Endothelial cell of umbilical vein (primary cell): Measurements from ENCODE around the gene NDUFB10. TPM values are rescaled to one million over a fixed set of nuclear protein-coding genes. Genes with fewer than 3 reads are reported as not detected.
A peak's percentile ranks its signal among the peaks of the same experiment; 100 is the strongest.

ENCODE experiments used
- BruUV-seq: library from RNA; stranded (reverse); fragments of 400-500 nt; replicated peaks from 2 replicates; lab custom pipeline; 2021; lab: Mats Ljungman, UMichigan
- CTCF ChIA-PET: fragments of 300-600, 350-600 bp; sonication (Branson Sonifier 250); formaldehyde crosslinking; loops from one replicate; lab custom pipeline; 2021; ENCODE audit warnings: antibody characterized with exemption, inconsistent platforms; lab: Charles Lee
- POLR2A ChIA-PET: fragments of 300-600, 350-600 bp; sonication (Branson Sonifier 250); formaldehyde crosslinking; loops from one replicate; lab custom pipeline; 2021; ENCODE audit warnings: antibody characterized with exemption, inconsistent platforms; lab: Charles Lee
- DNase-seq: peaks from one replicate; pipeline ENCODE4 v3.0.0-alpha.2; 2011; ENCODE audit warnings: low read depth, low spot score
- FAIRE-seq: peaks from 2 replicates; lab custom pipeline; 2011; peaks lifted over from hg19 to GRCh38; lab: Jason Lieb, UNC
- H2AFZ ChIP-seq: 2 replicates; pipeline ENCODE4 v1.6.0; 2012; ENCODE audit warnings: low read depth, low read length, control low read depth, inconsistent platforms
- H3K27ac ChIP-seq: 2 replicates; pipeline ENCODE4 v1.5.1; 2011; ENCODE audit warnings: low read depth, mild to moderate bottlenecking, control low read depth, low read length, moderate library complexity; ENCODE audit not compliant: insufficient read depth
- H3K27me3 ChIP-seq, 2 experiments: 2 replicates each; pipeline versions ENCODE4 v1.6.0 to v1.6.1; 2011; ENCODE audit warnings: low read length in 2 of 2, mixed read lengths in 1 of 2; ENCODE audit not compliant: control insufficient read depth in 2 of 2, insufficient read depth in 2 of 2
- H3K36me3 ChIP-seq, 2 experiments: 2 replicates in 1 of 2; 3 replicates in 1 of 2; pipeline ENCODE4 v1.5.1; 2011; ENCODE audit warnings: low read length in 2 of 2, mild to moderate bottlenecking in 1 of 2, moderate library complexity in 1 of 2; ENCODE audit not compliant: control insufficient read depth in 2 of 2, insufficient read depth in 2 of 2; ENCODE audit errors: extremely low read depth in 1 of 2
- H3K4me1 ChIP-seq: 3 replicates; pipeline ENCODE4 v1.5.1; 2011; ENCODE audit warnings: mild to moderate bottlenecking, low read length; ENCODE audit not compliant: control insufficient read depth, insufficient read depth; ENCODE audit errors: extremely low read depth
- H3K4me2 ChIP-seq: 2 replicates; pipeline ENCODE4 v1.6.1; 2011; ENCODE audit warnings: low read length, control low read depth, mixed read lengths; ENCODE audit not compliant: insufficient read depth
- H3K4me3 ChIP-seq, 3 experiments: fragments of 200-600 bp in 1 of 3; sonication (generic), shearing (Covaris generic) in 1 of 3; replicated peaks in 1 of 3; 2 replicates each; pipeline ENCODE4 v1.5.1; 2011 to 2016; ENCODE audit warnings: control low read depth in 3 of 3, low read length in 3 of 3, mild to moderate bottlenecking in 2 of 3, inconsistent platforms in 1 of 3, low read depth in 1 of 3, moderate library complexity in 1 of 3; ENCODE audit not compliant: insufficient read depth in 1 of 3
- H3K79me2 ChIP-seq: 2 replicates; pipeline ENCODE4 v1.6.0; 2012; ENCODE audit warnings: low read length, inconsistent platforms; ENCODE audit not compliant: control insufficient read depth, insufficient read depth
- H3K9ac ChIP-seq: replicated peaks from 2 replicates; pipeline ENCODE3; 2011; ENCODE audit warnings: low read length, control low read depth; ENCODE audit not compliant: insufficient read depth; ENCODE audit errors: extremely low read depth
- H3K9me1 ChIP-seq: replicated peaks from 3 replicates; pipeline ENCODE4 v1.6.0; 2011; ENCODE audit warnings: mild to moderate bottlenecking, low read length; ENCODE audit not compliant: control insufficient read depth, insufficient read depth; ENCODE audit errors: extremely low read depth
- H3K9me3 ChIP-seq: replicated peaks from 2 replicates; pipeline ENCODE4 v1.5.1; 2012; ENCODE audit warnings: low read length, inconsistent platforms; ENCODE audit not compliant: control insufficient read depth, insufficient read depth
- H4K20me1 ChIP-seq: replicated peaks from 2 replicates; pipeline ENCODE3; 2011; ENCODE audit warnings: mild to moderate bottlenecking, low read length; ENCODE audit not compliant: control insufficient read depth, insufficient read depth; ENCODE audit errors: extremely low read depth
- CTCF ChIP-seq, 2 donors: IDR thresholded peaks; 1 replicate in 1 of 2; 2 replicates in 1 of 2; pipeline ENCODE4 v1.5.1; 2011; ENCODE audit warnings: low read length in 2 of 2, mild to moderate bottlenecking in 2 of 2, moderate library complexity in 2 of 2, control low read depth in 1 of 2, inconsistent platforms in 1 of 2, low read depth in 1 of 2; ENCODE audit not compliant: insufficient read depth in 1 of 2; ENCODE audit errors: extremely low read depth in 1 of 2
- EZH2 ChIP-seq: IDR thresholded peaks from 2 replicates; pipeline ENCODE4 v1.6.1; 2012; ENCODE audit warnings: borderline replicate concordance, low read depth, mild to moderate bottlenecking, moderate library complexity, low read length, inconsistent platforms; ENCODE audit not compliant: severe bottlenecking
- FOS ChIP-seq: IDR thresholded peaks from 2 replicates; pipeline ENCODE4 v1.6.1; 2011; ENCODE audit warnings: mild to moderate bottlenecking, low read length, moderate library complexity, borderline replicate concordance; ENCODE audit not compliant: insufficient read depth
- GATA2 ChIP-seq: IDR thresholded peaks from 2 replicates; pipeline ENCODE4 v1.7.0; 2011; ENCODE audit warnings: low read depth, mild to moderate bottlenecking, moderate library complexity, mixed read lengths, low read length; ENCODE audit not compliant: insufficient read length, insufficient read depth
- JUN ChIP-seq: IDR thresholded peaks from 2 replicates; pipeline ENCODE4 v1.6.1; 2011; ENCODE audit warnings: borderline replicate concordance, low read depth; ENCODE audit not compliant: insufficient read length, insufficient read depth
- MAX ChIP-seq: IDR thresholded peaks from 2 replicates; pipeline ENCODE4 v1.6.1; 2011; ENCODE audit not compliant: insufficient read depth, insufficient read length
- MYC ChIP-seq: IDR thresholded peaks from one replicate; pipeline ENCODE4 v1.6.1; 2011; ENCODE audit warnings: mild to moderate bottlenecking, low read depth, low read length
- POLR2A ChIP-seq: IDR thresholded peaks from 2 replicates; pipeline ENCODE4 v1.6.1; 2012; ENCODE audit warnings: low read depth, mild to moderate bottlenecking, control low read depth, low read length
- POLR2AphosphoS5 ChIP-seq: IDR thresholded peaks from 2 replicates; pipeline ENCODE4 v1.6.1; 2012; ENCODE audit warnings: low read depth, mild to moderate bottlenecking, control low read depth, low read length, moderate library complexity; ENCODE audit not compliant: insufficient read depth
- dilution Hi-C: fragments of 300-500 bp; cut with MboI; formaldehyde crosslinking; loops from one replicate; pipeline ENCODE4 v1.15.0; 2019; ENCODE audit warnings: low sequenced_read_pairs; ENCODE audit not compliant: extremely low pct_ligation_motif_present
- intact Hi-C: fragments of 100-400 bp; cut with micrococcal nuclease; formaldehyde crosslinking; loops from one replicate; pipeline ENCODE4 v1.10.0; 2022
- polyA plus RNA-seq, 4 experiments: library from polyadenylated mRNA; depleted of rRNA in 3 of 4; stranded (reverse) in 3 of 4; unstranded in 1 of 4; fragments of >200 nt; gene quantifications; 2 replicates each; pipeline versions ENCODE4 v1.2.1 to v1.2.3, GENCODE V29; 2011 to 2012; ENCODE audit warnings: missing spikeins in 1 of 4
- total RNA-seq: library from RNA; stranded (reverse); gene quantifications from 2 replicates; pipeline ENCODE4 v1.2.3, GENCODE V29; 2021

Gene NDUFB10
- total and polyA plus RNA-seq, 2 donors (not counting 3 experiments of a cell fraction or from before 2014, with no cell fraction given) = 124 to 167 TPM

GRCh38 chr16:1989209-1990100, 30.1 kb downstream of the NDUFB10 start, which contains the start of gene SYNGR3:
Gene SYNGR3 (plus strand): TSS chr16:1989970. CDS start chr16:1990103, 133 bp downstream.
- H3K27ac ChIP-seq = no peak within 1 kb of the TSS
- no peak within 1 kb of the TSS for H3K4me2 ChIP-seq
- no peaks in the 10 kb centered on the region for H3K9me1 ChIP-seq
- FAIRE-seq = no peak
- BruUV-seq = no TSS peak
- dilution Hi-C loops (no loop called here), intact Hi-C loops (no loop called here)
- DNase-seq = no peak
- H2AFZ ChIP-seq = no peak within 1 kb of the TSS
- H4K20me1 ChIP-seq = no peaks in the 10 kb centered on the region
- CTCF ChIA-PET = no interaction called here
- H3K4me1 ChIP-seq = peaks cover 15% of the 10 kb centered on the region
- H3K4me3 ChIP-seq = no peak within 1 kb of the TSS
- peaks cover 5% of the 10 kb centered on the region for H3K79me2 ChIP-seq
- peaks cover 0 to 7% of the 10 kb centered on the region in 2 experiments for H3K36me3 ChIP-seq
- no peaks in the 10 kb centered on the region for H3K9me3 ChIP-seq
- H3K9ac ChIP-seq = no peak within 1 kb of the TSS
- POLR2A ChIA-PET = no interaction called here
- H3K27me3 ChIP-seq = peaks cover 23 to 24% of the 10 kb centered on the region in 2 experiments
- TF ChIP-seq EZH2 (peak; percentile 78), JUN (no peak)

GRCh38 chr16:1990101-1990350, 30.7 kb downstream of the NDUFB10 start:
- Histone ChIP-seq H3K9me1 (no peaks in the 10 kb centered on the region), H3K4me2 (no peak overlapping the region), H3K27me3 (peaks cover 23 to 24% of the 10 kb centered on the region in 2 experiments), H4K20me1 (no peaks in the 10 kb centered on the region), H3K9me3 (no peaks in the 10 kb centered on the region), H3K4me3 (no peak overlapping the region), H3K27ac (no peak overlapping the region), H3K9ac (no peak overlapping the region), H3K36me3 (peaks cover 0 to 7% of the 10 kb centered on the region in 2 experiments), H2AFZ (no peak overlapping the region), H3K4me1 (peaks cover 11% of the 10 kb centered on the region), H3K79me2 (peaks cover 3% of the 10 kb centered on the region)
- DNase-seq = no peak
- BruUV-seq = no TSS peak
- dilution Hi-C loops = no loop called here
- CTCF ChIA-PET = no interaction called here
- POLR2A ChIA-PET = no interaction called here
- FAIRE-seq = no peak
- TF ChIP-seq JUN (no peak), MYC (no peak), POLR2A (no peak), EZH2 (no peak), MAX (no peak), POLR2AphosphoS5 (no peak), CTCF (IDR thresholded peaks at IDR 0.05; ENCODE audit: extremely low read depth in 1 of 2, insufficient read depth in 1 of 2, low read depth in 1 of 2, low read length in 2 of 2) (no peak), GATA2 (no peak), FOS (no peak)
- intact Hi-C loops = no loop called here
